NCI-H128 (cell line): ENCODE measurements around the gene NOSIP.

Experiments
- DNase-seq: peaks from one replicate; lab custom pipeline; 2025; ENCODE audit not compliant: unreplicated experiment; lab: John Stamatoyannopoulos, UW

Gene NOSIP

GRCh38 chr19:49573009-49573408 lies 7.3 kb downstream of the NOSIP start:
- no peak for DNase-seq

GRCh38 chr19:49570997-49571676 lies 9.2 kb downstream of the NOSIP start:
- DNase-seq: no peak

GRCh38 chr19:49570138-49570856 lies 10.1 kb downstream of the NOSIP start:
- peak; percentile 59 for DNase-seq

GRCh38 chr19:49567861-49568441 lies 12.4 kb downstream of the NOSIP start:
- no peak for DNase-seq

DNA sequence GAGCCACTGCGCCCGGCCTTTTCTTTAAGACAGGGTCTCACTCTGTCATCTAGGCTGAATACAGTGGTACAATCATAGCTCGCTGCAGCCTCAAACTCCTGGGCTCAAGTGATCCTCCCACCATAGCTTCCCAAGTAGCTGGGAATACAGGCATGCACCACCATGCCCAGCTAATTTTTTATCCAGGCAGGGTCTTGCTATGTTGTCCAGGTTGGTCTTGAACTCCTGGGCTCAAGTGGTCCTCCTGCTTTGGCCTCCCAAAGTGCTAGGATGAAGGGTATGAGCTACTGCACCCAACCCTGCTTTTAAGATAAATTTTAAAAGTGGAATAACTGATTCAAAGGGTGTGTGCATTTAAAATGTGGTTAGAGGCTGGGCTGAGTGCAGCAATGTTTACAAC lies 14.1 kb downstream of the NOSIP start:
- DNase-seq: no peak

DNA sequence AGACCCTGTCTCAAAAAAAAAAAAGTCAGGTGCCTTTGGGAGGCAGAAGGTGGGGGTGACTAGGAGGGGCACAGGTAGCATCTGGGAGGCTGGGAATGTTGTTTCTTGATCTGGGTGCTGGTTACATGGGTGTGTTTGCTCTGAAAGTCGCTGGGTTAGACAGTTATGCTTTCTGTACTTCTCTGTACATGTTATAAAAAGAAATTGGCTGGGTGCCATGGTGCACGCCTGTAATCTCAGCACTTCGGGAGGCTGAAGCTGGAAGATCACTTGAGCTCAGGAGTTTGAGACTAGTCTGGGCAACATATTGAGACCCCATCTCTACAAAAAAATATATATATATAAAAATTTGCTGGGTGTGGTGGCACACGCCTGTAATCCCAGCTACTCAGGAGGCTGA lies 15.1 kb downstream of the NOSIP start:
- DNase-seq: no peak

DNA sequence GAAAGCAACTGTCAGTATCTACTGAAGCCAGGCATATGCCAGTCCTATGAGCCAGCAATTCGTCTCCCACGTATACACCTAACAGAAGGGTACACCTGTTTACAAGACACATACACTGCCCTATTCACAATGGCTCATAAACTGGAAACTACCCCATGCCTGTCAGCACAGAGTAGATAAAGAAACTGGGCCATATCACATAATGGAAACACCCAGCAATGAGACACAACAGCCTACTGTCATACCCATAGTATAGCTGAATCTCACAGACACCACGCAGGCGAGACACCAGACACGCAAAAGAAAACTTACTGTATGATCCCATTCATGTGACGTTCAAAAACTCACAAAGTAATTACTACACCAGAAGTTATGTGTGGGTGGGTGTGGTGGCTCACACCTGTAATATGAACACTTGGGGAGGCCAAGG lies 15.7 kb downstream of the NOSIP start:
- no peak for DNase-seq

DNA sequence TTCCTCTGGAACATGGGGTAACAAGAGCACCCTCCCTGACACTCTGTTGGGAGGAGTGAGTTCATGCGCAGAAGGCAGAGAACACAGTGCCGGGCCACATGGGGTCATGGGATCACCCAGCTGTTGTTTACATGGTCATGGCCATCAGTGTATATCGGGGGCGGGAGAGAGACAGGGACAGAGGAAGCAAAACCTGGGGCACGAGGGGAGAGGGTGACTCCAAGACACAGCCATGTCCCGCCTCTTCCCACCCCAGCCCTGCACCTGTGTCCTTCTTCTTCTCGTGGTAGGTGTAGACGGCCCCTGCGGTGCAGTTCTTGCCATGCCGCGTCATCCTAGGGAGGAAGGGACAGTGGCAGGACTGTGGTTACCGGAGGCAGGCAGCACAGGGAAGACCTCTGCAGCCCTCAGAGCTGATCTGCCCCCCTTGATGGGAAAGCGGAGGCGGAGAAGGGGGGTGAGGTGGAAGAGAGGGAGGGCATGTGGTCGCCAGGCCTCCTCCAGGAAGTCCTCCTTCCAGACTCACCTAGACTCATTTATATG lies 19.9 kb downstream of the NOSIP start:
- no peak for DNase-seq

DNA sequence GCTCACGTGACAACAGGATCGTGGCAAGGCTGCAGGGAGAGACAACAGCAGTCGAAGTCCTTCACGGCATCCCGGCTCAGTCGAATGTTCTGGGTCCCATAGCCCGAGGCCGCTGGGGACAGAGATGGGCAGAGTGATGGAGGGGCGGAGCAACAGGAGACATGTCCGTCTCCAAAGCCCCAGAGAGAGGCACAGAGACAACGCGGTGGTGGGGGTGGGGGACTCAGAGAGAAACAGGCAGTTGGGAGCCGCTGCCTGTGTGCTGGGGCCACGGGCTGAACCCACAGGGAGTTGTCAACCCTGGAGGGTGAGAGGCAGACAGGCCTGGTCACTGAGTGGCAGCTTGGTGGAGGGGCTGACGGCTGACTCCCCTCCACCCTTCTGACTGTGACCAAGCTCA lies 20.4 kb downstream of the NOSIP start:
- DNase-seq: no peak

DNA sequence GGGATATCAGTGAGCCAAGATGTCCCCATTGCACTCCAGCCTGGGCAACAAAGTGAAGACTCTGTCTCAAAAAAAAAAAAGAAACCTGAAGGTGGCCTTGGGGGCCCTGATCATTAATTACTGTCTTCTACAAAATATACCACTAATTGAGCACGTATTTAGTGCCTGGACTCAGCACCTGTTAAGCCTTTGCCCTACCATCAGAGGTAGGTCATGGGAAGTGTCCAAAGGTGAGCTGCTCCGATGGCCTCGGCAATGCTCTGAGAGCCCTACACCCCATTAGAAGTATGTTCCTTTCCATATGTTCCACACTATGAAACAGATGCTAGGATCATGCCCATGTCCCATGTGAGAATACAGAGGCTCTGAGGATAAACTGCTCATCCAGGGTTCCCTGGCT lies 20.9 kb downstream of the NOSIP start:
- DNase-seq: no peak

DNA sequence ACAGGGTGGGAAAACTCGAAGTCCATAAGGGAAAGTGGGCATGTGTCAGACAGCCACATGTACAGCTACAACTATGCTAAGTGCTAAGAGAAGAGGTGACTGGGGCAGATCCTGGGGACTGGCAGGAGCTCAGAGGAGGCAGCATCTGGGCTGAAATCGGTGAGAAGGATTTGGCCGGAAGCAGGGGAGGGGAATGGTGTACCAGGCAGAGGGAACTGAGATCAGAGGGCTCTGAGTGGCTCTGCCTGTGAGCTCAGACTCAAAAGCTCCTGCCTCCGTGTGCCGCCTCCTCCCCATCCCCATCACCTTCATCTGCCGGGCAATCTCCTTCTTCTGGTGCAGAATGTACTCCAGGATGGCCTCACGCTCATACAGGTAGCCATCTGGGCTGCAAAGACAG lies 21.8 kb downstream of the NOSIP start:
- DNase-seq: no peak

DNA sequence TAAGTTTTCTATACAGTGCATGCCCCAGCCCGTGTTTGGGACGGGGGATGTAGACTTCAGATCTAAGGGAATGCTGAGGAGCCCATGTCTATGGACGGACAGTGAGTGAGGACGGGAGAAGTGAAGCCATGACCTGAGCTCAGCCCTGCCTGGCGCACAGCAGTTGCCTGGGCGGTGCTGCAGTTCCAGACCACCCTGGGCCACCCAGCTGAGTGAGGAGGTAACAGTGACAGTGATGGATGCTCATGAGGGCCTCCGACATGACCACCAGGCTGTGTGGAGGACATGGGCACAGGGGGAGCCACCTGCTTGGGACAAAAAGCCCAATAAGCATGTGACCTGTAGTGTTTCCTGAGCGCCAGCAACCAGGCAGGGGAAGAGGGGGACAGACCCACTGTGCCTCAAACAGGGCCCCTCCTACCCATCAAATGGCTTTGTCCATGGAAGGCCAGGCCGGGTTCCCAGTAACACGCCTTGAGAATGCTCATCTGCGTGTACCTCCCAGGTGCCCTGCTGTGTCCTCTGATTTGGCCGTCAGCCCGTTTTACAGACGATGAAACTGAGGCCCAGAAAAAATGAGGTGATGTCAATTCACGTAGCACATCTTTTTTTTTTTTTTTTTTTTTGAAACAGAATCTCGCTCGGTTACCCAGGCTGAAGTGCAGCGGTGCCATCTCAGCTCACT lies 22.6 kb downstream of the NOSIP start:
- DNase-seq: no peak

DNA sequence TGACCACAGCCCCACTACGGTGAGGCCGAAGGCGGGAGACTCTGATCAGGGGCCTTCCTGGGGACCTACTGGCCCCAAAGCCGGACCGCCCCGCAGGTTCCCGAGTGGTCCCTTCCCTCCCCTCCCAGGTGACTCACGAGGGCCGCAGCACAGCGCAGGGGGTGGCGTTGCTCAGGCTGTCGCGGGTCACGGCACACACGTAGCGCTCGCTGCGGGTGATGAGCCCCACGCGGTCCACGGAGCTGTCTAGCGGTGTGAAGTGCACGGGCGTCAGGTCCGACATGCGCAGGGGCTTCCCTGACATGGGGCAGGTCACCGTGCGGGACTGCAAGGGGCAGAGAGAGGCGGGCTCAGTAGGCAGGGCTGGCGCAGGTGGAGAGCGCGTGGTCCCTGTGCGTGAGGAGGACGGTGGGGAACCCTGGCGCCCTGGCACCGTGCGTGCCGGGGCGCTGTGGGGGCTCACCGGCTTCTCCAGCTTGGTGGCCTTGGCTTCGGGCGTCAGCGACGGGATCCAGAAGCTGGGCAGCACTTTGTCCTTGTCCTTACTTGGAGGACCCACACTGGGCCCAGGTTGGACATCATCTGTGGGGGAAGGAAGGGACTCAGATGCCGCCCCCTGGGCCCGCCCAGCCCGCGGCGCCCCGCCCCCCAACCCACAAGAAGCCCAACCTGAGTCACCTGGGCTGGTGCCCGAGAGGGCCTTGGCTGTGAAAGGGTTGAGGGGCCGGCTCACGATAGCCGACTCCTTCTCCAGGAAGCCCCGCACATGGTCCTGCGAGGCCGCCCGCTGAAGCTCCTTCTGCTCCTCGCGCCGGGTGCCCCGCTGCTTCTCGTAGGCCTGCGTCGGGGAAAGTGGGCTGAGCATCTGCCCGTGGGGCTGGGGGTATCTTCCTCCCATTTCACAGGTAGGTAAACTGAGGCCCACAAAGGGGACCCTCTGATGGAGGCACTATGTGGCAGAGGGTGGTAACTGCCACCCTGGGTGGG lies 23.7 kb downstream of the NOSIP start:
- DNase-seq: no peak

GRCh38 chr19:49555600-49556411 lies 24.6 kb downstream of the NOSIP start:
- no peak for DNase-seq

DNA sequence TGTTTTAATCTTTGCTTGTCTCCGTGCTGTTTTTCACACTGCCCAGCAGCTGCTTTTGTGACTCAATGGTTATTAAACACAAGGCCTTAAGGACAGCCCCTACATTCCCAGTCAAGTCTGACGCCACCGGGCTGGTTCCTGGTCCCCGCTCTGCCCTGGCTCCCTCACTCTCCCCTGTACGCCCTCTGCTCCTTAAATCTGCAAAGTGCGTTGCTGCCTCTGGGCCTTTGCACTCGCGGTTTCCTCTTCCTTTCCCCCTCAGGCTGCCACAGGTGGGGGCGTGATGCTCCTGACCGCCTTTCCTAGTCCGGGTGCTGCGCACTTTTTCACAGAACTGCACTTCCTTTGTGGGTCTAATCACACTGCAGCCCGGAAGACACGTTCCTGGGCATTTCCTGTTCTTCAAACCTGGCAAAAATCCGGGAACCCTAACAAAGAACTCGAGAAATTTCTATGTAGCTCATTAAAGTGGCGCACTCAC lies 25.6 kb downstream of the NOSIP start:
- no peak for DNase-seq

DNA sequence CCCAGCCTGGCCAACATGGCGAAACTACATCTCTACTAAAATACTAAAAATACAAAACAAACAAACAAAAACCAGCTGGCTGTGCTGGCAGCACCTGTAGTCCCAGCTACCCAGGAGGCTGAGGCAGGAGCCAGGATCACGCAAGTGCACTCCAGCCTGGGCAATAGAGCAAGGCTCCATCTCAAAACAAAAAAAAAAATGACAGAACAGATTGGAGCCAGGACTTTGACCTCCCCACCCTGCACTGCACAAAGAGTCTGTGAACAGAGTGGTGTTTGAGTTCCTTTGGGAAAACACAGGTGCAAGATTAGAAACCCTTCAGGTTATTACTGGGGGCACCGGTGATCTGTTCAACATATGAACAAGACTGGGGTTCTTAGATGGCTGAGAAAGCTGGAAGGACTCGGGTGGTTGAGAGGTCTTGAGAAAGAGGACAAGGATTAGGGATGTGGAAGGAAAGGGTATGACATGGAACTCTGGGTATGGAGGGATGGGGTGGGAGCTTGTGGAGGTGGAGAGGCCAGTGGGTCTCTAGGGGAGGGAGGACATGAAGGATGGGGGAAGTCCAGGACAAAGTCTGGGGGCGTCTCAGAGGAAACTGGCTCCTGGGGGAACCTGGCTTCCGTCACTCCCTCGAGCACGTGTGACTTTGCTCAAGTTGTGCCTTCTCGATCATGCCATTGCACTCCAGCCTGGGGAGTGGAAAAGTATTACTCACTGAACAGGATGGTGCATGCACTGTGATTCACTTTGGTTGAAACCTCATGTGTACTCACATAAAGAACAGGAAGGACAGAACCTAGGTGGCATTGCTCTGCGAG lies 26.7 kb downstream of the NOSIP start:
- no peak for DNase-seq

DNA sequence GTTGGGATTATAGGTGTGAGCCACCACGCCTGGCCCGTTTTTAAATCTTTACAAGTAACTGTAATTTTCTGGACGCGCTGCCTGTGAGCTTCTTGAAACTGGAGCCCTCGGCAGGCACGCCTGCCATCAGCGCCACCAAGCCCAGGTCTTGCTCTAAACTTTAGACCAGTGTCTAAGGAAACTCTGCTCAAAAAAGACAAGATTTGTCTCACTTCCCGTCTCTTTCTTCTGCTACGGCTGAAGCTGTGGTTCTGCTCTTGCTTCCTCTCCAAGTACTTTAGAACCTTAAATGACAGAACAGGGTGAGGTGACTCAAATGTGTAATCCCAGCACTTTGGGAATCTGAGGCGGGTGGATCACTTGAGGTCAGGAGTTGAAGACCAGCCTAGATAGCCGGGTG lies 27.6 kb downstream of the NOSIP start:
- DNase-seq: no peak

GRCh38 chr19:49551531-49551930 lies 28.8 kb downstream of the NOSIP start:
- no peak for DNase-seq

GRCh38 chr19:49549045-49549444 lies 31.3 kb downstream of the NOSIP start:
- DNase-seq: no peak
